OCI-LY7 (cell line): Measurements from ENCODE around the gene RBM20. TPM values are rescaled to one million over a fixed set of nuclear protein-coding genes. Genes with fewer than 3 reads are reported as not detected.

Experiments used
- BruUV-seq: library from RNA; stranded (reverse); fragments of 400-500 nt; replicated peaks from 2 replicates; lab custom pipeline; 2021; lab: Mats Ljungman, UMichigan
- CTCF ChIA-PET: fragments of 300-600 bp; sonication (Branson Sonifier 250); formaldehyde crosslinking; loops from one replicate; lab custom pipeline; 2022; ENCODE audit warnings: antibody characterized with exemption; ENCODE audit not compliant: unreplicated experiment; lab: Charles Lee
- POLR2A ChIA-PET: fragments of 300-600 bp; sonication (Branson Sonifier 250); formaldehyde crosslinking; loops from one replicate; lab custom pipeline; 2022; ENCODE audit warnings: antibody characterized with exemption; lab: Charles Lee
- DNase-seq: peaks from one replicate; pipeline ENCODE4 v3.0.0-alpha.2; 2015; ENCODE audit warnings: low spot score
- H2AFZ ChIP-seq: fragments of 200-600 bp; sonication (generic), shearing (Covaris generic); 2 replicates; pipeline ENCODE4 v1.6.1; 2014; ENCODE audit warnings: mild to moderate bottlenecking, antibody characterized with exemption, low read length, moderate library complexity
- H3K27ac ChIP-seq: fragments of 200-600 bp; sonication (generic); 2 replicates; pipeline ENCODE4 v1.5.1; 2014; ENCODE audit warnings: mixed run types, low read depth, mild to moderate bottlenecking, moderate library complexity, low read length, inconsistent platforms; ENCODE audit not compliant: poor library complexity, severe bottlenecking
- H3K36me3 ChIP-seq: fragments of 200-600 bp; sonication (generic); 2 replicates; pipeline ENCODE4 v1.6.1; 2014; ENCODE audit warnings: mild to moderate bottlenecking, antibody characterized with exemption, low read length, moderate library complexity, mixed read lengths; ENCODE audit not compliant: insufficient read depth
- H3K4me1 ChIP-seq: fragments of 200-600 bp; sonication (generic); 2 replicates; pipeline ENCODE4 v1.5.1; 2014; ENCODE audit warnings: mild to moderate bottlenecking, low read length; ENCODE audit not compliant: insufficient read depth, poor library complexity, severe bottlenecking
- H3K4me2 ChIP-seq: fragments of 200-600 bp; sonication (generic); 2 replicates; pipeline ENCODE4 v1.6.1; 2014; ENCODE audit warnings: mild to moderate bottlenecking, low read length
- H3K4me3 ChIP-seq: fragments of 200-600 bp; sonication (generic); 2 replicates; pipeline ENCODE4 v1.5.1; 2014; ENCODE audit warnings: mild to moderate bottlenecking, low read depth, low read length; ENCODE audit not compliant: poor library complexity, severe bottlenecking
- H3K79me2 ChIP-seq: fragments of 200-600 bp; sonication (generic); 2 replicates; pipeline ENCODE4 v1.6.1; 2016; ENCODE audit warnings: low read depth, mild to moderate bottlenecking, low read length, moderate library complexity, mixed read lengths; ENCODE audit not compliant: insufficient read depth
- H3K9me2 ChIP-seq: fragments of 200-600 bp; sonication (generic); 2 replicates; pipeline ENCODE4 v1.6.1; 2016; ENCODE audit warnings: mild to moderate bottlenecking, low read length, mixed read lengths; ENCODE audit not compliant: insufficient read depth
- H3K9me3 ChIP-seq: fragments of 200-600 bp; sonication (generic); 2 replicates; pipeline ENCODE4 v1.6.1; 2014; ENCODE audit warnings: mild to moderate bottlenecking, mixed run types, low read length, mixed read lengths
- H4K20me1 ChIP-seq: fragments of 200-600 bp; sonication (generic); 2 replicates; pipeline ENCODE4 v1.6.1; 2014; ENCODE audit warnings: mild to moderate bottlenecking, antibody characterized with exemption, low read length, moderate library complexity, mixed read lengths; ENCODE audit not compliant: insufficient read depth
- EZH2phosphoT487 ChIP-seq: fragments of 200-600 bp; sonication (generic); IDR thresholded peaks from 2 replicates; pipeline ENCODE4 v1.6.1; 2018; ENCODE audit warnings: low read depth, borderline replicate concordance, mild to moderate bottlenecking, mixed run types, antibody characterized with exemption, low read length, moderate library complexity, mixed read lengths
- intact Hi-C: fragments of 100-400 bp; cut with micrococcal nuclease; formaldehyde crosslinking; loops from one replicate; pipeline ENCODE4 v1.10.0; 2022; ENCODE audit not compliant: unreplicated experiment
- total RNA-seq, 2 experiments: library from RNA; depleted of rRNA in 1 of 2; stranded (reverse); fragments of >200 nt in 1 of 2; shearing (Covaris generic) in 1 of 2; gene quantifications; 2 replicates each; pipeline ENCODE4 v1.2.3, GENCODE V29; 2014 to 2022
- TF ChIP-seq, protein P1 (sequence below): fragments of 200-600 bp; sonication (generic); conservative IDR thresholded peaks from 2 replicates; pipeline ENCODE4 v1.5.1; 2014; ENCODE audit warnings: mild to moderate bottlenecking, antibody characterized with exemption, low read length, moderate library complexity, mixed read lengths

The RBM20 gene
- total RNA-seq, 2 experiments from 2014 or later = 0.35 to 1.0 TPM

DNA sequence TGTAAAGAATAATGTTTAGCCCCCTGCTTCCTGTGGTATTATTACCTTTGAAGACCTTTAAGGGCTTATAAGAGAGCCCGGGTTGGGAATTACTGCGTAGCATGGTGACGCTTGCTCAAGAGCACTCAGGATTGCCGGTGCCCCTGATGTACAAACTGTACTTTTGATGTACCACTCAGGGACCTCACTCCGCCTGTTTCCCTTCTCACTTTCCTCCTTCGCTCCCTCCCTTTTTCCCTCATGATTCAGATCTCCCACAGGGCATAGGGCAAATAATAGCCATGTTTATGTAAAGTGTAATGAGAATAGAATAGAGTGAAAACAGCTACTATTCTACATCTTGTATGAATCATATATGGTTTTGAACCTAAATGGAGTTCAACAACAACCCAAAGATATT is 149.8 kb downstream of the RBM20 start:
- ChIA-PET POLR2A (interaction anchor here (0.5 to 2.9 kb wide), 10 partner anchors 9 to 661 kb away, joined by 3 to 22 read pairs (median 3); no protein-coding TSS in a partner anchor), CTCF (interaction anchor here (1.2 kb wide), 1 partner anchor 9 kb away, joined by 8 read pairs; no protein-coding TSS in a partner anchor)
- Histone ChIP-seq H3K79me2 (no peaks in the 10 kb centered on the region), H3K4me3 (no peak overlapping the region), H3K4me2 (no peak overlapping the region), H3K4me1 (no peaks in the 10 kb centered on the region), H2AFZ (no peak overlapping the region), H3K9me3 (no peaks in the 10 kb centered on the region), H4K20me1 (no peaks in the 10 kb centered on the region), H3K27ac (no peak overlapping the region), H3K9me2 (no peaks in the 10 kb centered on the region), H3K36me3 (no peaks in the 10 kb centered on the region)
- no peak for DNase-seq
- no TSS peak for BruUV-seq
- intact Hi-C loops = no loop called here
- no peak for TF ChIP-seq EZH2phosphoT487
- TF ChIP-seq, protein P1, sequence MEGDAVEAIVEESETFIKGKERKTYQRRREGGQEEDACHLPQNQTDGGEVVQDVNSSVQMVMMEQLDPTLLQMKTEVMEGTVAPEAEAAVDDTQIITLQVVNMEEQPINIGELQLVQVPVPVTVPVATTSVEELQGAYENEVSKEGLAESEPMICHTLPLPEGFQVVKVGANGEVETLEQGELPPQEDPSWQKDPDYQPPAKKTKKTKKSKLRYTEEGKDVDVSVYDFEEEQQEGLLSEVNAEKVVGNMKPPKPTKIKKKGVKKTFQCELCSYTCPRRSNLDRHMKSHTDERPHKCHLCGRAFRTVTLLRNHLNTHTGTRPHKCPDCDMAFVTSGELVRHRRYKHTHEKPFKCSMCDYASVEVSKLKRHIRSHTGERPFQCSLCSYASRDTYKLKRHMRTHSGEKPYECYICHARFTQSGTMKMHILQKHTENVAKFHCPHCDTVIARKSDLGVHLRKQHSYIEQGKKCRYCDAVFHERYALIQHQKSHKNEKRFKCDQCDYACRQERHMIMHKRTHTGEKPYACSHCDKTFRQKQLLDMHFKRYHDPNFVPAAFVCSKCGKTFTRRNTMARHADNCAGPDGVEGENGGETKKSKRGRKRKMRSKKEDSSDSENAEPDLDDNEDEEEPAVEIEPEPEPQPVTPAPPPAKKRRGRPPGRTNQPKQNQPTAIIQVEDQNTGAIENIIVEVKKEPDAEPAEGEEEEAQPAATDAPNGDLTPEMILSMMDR = no peak

DNA sequence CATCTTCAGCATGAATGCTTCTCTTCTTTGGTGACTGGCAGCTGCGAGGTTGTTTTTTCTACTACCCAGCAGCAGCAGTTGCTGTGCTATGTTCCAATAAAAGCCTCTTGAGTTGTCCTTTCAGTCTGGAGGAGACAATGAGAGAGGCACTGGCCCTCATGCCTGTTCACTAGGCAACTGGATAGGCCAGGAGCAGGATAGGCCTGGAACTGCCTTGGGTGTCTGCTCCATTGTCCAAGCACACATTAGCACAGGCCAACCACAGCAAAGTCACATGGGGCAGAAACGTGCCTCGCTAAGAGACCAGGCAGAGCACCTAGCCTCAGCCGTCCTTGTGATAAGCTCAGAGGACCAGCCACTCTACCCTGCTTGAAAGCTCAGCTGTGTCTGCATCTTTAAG is 150.7 kb downstream of the RBM20 start:
- ChIA-PET POLR2A (interaction anchor here (1.2 to 2.9 kb wide), 3 partner anchors 8 to 116 kb away, joined by 3 to 22 read pairs (median 3); no protein-coding TSS in a partner anchor), CTCF (interaction anchor here (0.9 kb wide), 1 partner anchor 47 kb away, joined by 3 read pairs; no protein-coding TSS in a partner anchor)
- Histone ChIP-seq H3K4me3 (no peak overlapping the region), H4K20me1 (no peaks in the 10 kb centered on the region), H3K4me2 (no peak overlapping the region), H3K4me1 (no peaks in the 10 kb centered on the region), H3K79me2 (no peaks in the 10 kb centered on the region), H3K36me3 (no peaks in the 10 kb centered on the region), H3K9me3 (no peaks in the 10 kb centered on the region), H2AFZ (no peak overlapping the region), H3K27ac (no peak overlapping the region), H3K9me2 (no peaks in the 10 kb centered on the region)
- DNase-seq = no peak
- no peak for TF ChIP-seq EZH2phosphoT487
- TF ChIP-seq, protein P1 = no peak
- intact Hi-C loops = no loop called here
- BruUV-seq = no TSS peak

DNA sequence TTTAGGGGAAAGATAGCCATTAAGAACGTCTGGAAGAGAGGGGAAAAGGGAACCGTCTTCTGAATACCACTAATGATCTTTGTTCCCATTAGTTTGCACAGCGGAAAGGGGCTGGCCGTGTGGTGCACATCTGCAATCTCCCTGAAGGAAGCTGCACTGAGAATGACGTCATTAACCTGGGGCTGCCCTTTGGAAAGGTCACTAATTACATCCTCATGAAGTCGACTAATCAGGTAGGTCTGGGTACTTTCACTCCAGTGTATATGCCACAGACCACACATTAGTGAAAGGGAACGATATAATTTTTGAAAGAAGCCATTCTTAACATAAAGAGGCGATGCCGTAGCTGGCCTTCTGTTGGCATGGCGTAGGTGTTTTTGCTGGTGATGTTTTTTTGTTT is 153.3 kb downstream of the RBM20 start:
- no peak for TF ChIP-seq EZH2phosphoT487
- TF ChIP-seq, protein P1 = no peak
- no peak overlapping the region for H3K27ac ChIP-seq
- peaks cover 2% of the 10 kb centered on the region for H3K4me1 ChIP-seq
- no peaks in the 10 kb centered on the region for H3K9me2 ChIP-seq
- no peak overlapping the region for H2AFZ ChIP-seq
- no peak overlapping the region for H3K4me3 ChIP-seq
- ChIA-PET POLR2A (interaction anchor here (1.2 kb wide), 1 partner anchor 140 kb away, joined by 3 read pairs; no protein-coding TSS in a partner anchor), CTCF (no interaction called here)
- DNase-seq = no peak
- H3K4me2 ChIP-seq = no peak overlapping the region
- intact Hi-C loops = no loop called here
- no peaks in the 10 kb centered on the region for H3K9me3 ChIP-seq
- no peaks in the 10 kb centered on the region for H3K79me2 ChIP-seq
- H4K20me1 ChIP-seq = no peaks in the 10 kb centered on the region
- BruUV-seq = no TSS peak
- no peaks in the 10 kb centered on the region for H3K36me3 ChIP-seq
